ENCODE results near the gene CBLB. TPM values are rescaled to one million over a fixed set of nuclear protein-coding genes. Genes with fewer than 3 reads are reported as not detected.
"Not testable (repeated sequence)": the region's sequence is repeated elsewhere in the genome, so short reads cannot be mapped to it uniquely, and the experiment has no call there.

The CBLB gene
- total RNA-seq, 1 donor from 2014 or later = 30.0 TPM

GRCh38 chr3:105728771-105729312 lies 140.0 kb downstream of the CBLB start:
- peaks cover under 1% of the 10 kb centered on the region for H3K36me3 ChIP-seq (ENCODE audit: control insufficient read depth, insufficient read depth, low read length)
- TF ChIP-seq, protein P1, sequence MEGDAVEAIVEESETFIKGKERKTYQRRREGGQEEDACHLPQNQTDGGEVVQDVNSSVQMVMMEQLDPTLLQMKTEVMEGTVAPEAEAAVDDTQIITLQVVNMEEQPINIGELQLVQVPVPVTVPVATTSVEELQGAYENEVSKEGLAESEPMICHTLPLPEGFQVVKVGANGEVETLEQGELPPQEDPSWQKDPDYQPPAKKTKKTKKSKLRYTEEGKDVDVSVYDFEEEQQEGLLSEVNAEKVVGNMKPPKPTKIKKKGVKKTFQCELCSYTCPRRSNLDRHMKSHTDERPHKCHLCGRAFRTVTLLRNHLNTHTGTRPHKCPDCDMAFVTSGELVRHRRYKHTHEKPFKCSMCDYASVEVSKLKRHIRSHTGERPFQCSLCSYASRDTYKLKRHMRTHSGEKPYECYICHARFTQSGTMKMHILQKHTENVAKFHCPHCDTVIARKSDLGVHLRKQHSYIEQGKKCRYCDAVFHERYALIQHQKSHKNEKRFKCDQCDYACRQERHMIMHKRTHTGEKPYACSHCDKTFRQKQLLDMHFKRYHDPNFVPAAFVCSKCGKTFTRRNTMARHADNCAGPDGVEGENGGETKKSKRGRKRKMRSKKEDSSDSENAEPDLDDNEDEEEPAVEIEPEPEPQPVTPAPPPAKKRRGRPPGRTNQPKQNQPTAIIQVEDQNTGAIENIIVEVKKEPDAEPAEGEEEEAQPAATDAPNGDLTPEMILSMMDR (IDR thresholded peaks at IDR 0.05; ENCODE audit: insufficient read depth, low read length, severe bottlenecking) = no peak
- H3K4me3 ChIP-seq (ENCODE audit: low read depth, low read length) = no peak overlapping the region
- DNase-seq (ENCODE audit: low read depth) (no peak), FAIRE-seq (no peak)
- no peaks in the 10 kb centered on the region for H3K27me3 ChIP-seq (ENCODE audit: control insufficient read depth, insufficient read depth, low read length)

GRCh38 chr3:105727036-105727435 lies 141.8 kb downstream of the CBLB start:
- not testable (repeated sequence) for DNase-seq (ENCODE audit: low read depth); FAIRE-seq; H3K27me3 ChIP-seq (ENCODE audit: control insufficient read depth, insufficient read depth, low read length); H3K4me3 ChIP-seq (ENCODE audit: low read depth, low read length); H3K36me3 ChIP-seq (ENCODE audit: control insufficient read depth, insufficient read depth, low read length)

- FAIRE-seq (no peak), DNase-seq (ENCODE audit: low read depth) (no peak)
- no peak overlapping the region for H3K4me3 ChIP-seq (ENCODE audit: low read depth, low read length)
- no peaks in the 10 kb centered on the region for H3K27me3 ChIP-seq (ENCODE audit: control insufficient read depth, insufficient read depth, low read length)
- TF ChIP-seq, protein P1 (IDR thresholded peaks at IDR 0.05; ENCODE audit: insufficient read depth, low read length, severe bottlenecking) = no peak
- H3K36me3 ChIP-seq (ENCODE audit: control insufficient read depth, insufficient read depth, low read length) = peaks cover 3% of the 10 kb centered on the region
Measured at GRCh38 chr3:105722943-105723556, 145.8 kb downstream of the CBLB start.

GRCh38 chr3:105719791-105720190 lies 149.0 kb downstream of the CBLB start:
- TF ChIP-seq, protein P1 (IDR thresholded peaks at IDR 0.05; ENCODE audit: insufficient read depth, low read length, severe bottlenecking) = no peak
- DNase-seq (ENCODE audit: low read depth) (peak; percentile 74), FAIRE-seq (peak; percentile 81)
- no peak overlapping the region for H3K4me3 ChIP-seq (ENCODE audit: low read depth, low read length)
- peaks cover 4% of the 10 kb centered on the region for H3K36me3 ChIP-seq (ENCODE audit: control insufficient read depth, insufficient read depth, low read length)
- no peaks in the 10 kb centered on the region for H3K27me3 ChIP-seq (ENCODE audit: control insufficient read depth, insufficient read depth, low read length)

DNA sequence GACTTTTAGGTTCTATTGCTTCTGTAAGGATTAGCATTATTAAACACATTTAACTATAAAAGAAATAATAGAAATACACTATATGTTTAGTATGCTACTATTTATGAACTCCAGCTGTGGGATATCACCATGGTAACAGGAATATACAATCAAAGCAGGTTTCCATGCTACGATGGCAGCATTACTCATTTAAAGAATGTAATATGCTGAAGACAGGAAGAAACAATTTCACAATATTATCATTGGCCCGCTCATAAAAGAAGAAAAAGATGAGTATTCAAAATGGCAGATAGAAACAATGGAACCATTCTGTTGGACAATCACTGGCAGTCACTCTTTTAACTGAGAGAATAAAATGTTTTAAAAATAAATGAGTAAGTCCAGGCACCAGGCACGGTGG lies 153.4 kb downstream of the CBLB start:
- H3K4me3 ChIP-seq (ENCODE audit: low read depth, low read length) = no peak overlapping the region
- DNase-seq (ENCODE audit: low read depth) (peak; percentile 46), FAIRE-seq (no peak)
- H3K36me3 ChIP-seq (ENCODE audit: control insufficient read depth, insufficient read depth, low read length) = peaks cover 6% of the 10 kb centered on the region
- TF ChIP-seq, protein P1 (IDR thresholded peaks at IDR 0.05; ENCODE audit: insufficient read depth, low read length, severe bottlenecking) = no peak
- no peaks in the 10 kb centered on the region for H3K27me3 ChIP-seq (ENCODE audit: control insufficient read depth, insufficient read depth, low read length)

DNA sequence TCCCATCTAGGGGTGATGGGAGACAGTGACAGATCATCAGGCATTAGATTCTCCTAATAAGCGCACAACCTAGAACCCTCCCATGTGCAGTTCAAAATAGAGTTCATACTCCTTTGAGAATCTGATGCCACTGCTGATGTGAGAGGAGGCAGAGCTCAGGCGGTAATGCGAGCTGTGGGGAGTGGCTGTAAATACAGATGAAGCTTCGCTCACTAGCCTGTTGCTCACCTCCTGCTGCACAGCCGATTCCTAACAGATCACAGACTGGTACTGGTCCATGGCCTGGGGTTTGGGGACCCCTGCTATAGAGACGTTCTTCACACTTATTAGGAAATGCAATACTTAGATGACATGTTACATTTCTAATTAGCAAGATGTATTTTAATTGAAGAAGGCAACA lies 154.4 kb downstream of the CBLB start:
- Histone ChIP-seq H3K36me3 (ENCODE audit: control insufficient read depth, insufficient read depth, low read length) (peaks cover 6% of the 10 kb centered on the region), H3K4me3 (ENCODE audit: low read depth, low read length) (no peak overlapping the region), H3K27me3 (ENCODE audit: control insufficient read depth, insufficient read depth, low read length) (no peaks in the 10 kb centered on the region)
- TF ChIP-seq, protein P1 (IDR thresholded peaks at IDR 0.05; ENCODE audit: insufficient read depth, low read length, severe bottlenecking) = no peak
- DNase-seq (ENCODE audit: low read depth) (no peak), FAIRE-seq (no peak)
